HG02798 (cell line): Measurements from ENCODE around the gene KIZ.

Experiments used
- ATAC-seq: cut with Tn5 transposase; IDR thresholded peaks from one replicate; pipeline ENCODE4 v1.9.1; 2021; ENCODE audit warnings: mild to moderate bottlenecking; ENCODE audit not compliant: unreplicated experiment, poor library complexity

The KIZ gene

DNA sequence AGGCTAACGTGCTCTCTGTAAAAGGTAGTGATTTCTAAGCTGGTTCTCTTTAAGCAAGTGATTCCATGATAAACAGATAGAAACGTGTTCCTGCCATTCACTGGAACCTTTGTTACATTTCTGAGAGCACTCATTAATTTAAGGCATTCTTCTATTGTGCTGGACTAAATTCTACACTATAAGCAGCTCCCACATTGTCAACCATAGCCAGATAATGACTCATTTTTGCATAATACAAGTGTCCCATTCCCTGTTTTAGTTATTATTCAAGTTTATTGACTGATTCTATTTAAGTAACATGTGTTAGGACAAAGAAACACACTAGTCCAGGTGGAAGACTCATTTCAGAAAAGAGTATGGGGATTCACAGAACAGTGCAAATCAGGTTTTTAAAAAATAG, 163.8 kb downstream of the KIZ start:
- no peak for ATAC-seq

DNA sequence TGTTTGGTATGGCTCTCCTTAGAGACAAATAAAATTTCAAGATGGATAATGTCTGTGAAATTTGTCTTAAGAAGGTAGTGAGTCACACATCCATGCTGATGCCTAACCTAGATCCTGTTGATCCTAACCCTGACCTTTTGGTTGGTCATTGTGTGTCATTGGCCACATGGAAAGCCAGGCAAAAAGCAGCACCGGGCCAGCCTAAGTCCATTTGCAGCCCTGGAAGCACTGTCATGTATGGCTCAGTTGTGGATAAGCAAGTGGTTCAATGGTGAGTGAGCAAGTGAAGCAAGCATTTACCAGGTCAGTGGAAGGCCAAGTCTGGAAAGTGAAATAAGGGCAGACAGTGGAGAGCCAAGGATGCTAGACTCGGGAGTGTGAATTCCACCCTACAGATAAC, 165.1 kb downstream of the KIZ start:
- no peak for ATAC-seq

DNA sequence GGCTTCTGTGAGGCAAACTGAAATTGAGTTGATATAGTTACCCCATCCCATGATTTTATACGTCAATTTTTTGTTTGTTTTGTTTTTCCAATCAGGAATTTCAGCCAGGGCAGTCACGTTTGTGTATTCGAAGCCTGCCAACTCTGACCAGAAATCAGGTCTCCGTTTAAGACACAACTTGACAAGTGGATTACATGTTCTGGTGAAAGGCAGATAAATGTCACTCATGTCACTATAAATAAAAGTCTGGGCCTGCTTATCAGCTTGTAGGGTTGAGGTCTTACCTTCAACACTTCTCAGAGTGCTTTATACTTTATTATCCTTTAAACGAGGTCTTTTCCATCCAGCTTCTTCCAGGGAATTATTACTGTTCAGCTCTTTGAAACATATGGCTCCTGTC, 168.9 kb downstream of the KIZ start:
- no peak for ATAC-seq
